ENCODE measurements around the gene HOXC6.

Gene HOXC6

GRCh38 chr12:53992377-53992889, 35.8 kb upstream of the HOXC6 start:
- no peak overlapping the region for H3K4me3 ChIP-seq (ENCODE audit: low read depth, low read length)
- no peak for DNase-seq (ENCODE audit: low read depth)
- TF ChIP-seq CTCF (IDR thresholded peaks at IDR 0.05; ENCODE audit: low read depth, low read length, missing control alignments) = no peak

- DNase-seq (ENCODE audit: low read depth) = no peak
- H3K4me3 ChIP-seq (ENCODE audit: low read depth, low read length) = no peak overlapping the region
- TF ChIP-seq CTCF (IDR thresholded peaks at IDR 0.05; ENCODE audit: low read depth, low read length, missing control alignments) = no peak
Observed at GRCh38 chr12:53993162-53994008, 34.9 kb upstream of the HOXC6 start.

- no peak for TF ChIP-seq CTCF (IDR thresholded peaks at IDR 0.05; ENCODE audit: low read depth, low read length, missing control alignments)
- no peak for DNase-seq (ENCODE audit: low read depth)
- no peak overlapping the region for H3K4me3 ChIP-seq (ENCODE audit: low read depth, low read length)
Observed at GRCh38 chr12:53994009-53994263, 34.3 kb upstream of the HOXC6 start.

GRCh38 chr12:53994264-53995001, 33.8 kb upstream of the HOXC6 start:
- no peak for TF ChIP-seq CTCF (IDR thresholded peaks at IDR 0.05; ENCODE audit: low read depth, low read length, missing control alignments)
- DNase-seq (ENCODE audit: low read depth) = no peak
- H3K4me3 ChIP-seq (ENCODE audit: low read depth, low read length) = no peak overlapping the region

- no peak overlapping the region; the same call in 1 of the 2 replicates for H3K4me3 ChIP-seq (ENCODE audit: low read depth, low read length)
- no peak for TF ChIP-seq CTCF (IDR thresholded peaks at IDR 0.05; ENCODE audit: low read depth, low read length, missing control alignments)
- no peak for DNase-seq (ENCODE audit: low read depth)
Observed at GRCh38 chr12:53995002-53995377, 33.2 kb upstream of the HOXC6 start.

GRCh38 chr12:53995378-53996239, 32.6 kb upstream of the HOXC6 start:
- no peak for TF ChIP-seq CTCF (IDR thresholded peaks at IDR 0.05; ENCODE audit: low read depth, low read length, missing control alignments)
- H3K4me3 ChIP-seq (ENCODE audit: low read depth, low read length) = peak overlapping the region; percentile 43
- no peak for DNase-seq (ENCODE audit: low read depth)

Data from GM12864 (cell line).